Neural cell (in vitro differentiated cells): ENCODE results near the gene EVC. TPM values are rescaled to one million over a fixed set of nuclear protein-coding genes. Genes with fewer than 3 reads are reported as not detected.

Experiments
- H2AFZ ChIP-seq: fragments of 200-600, 300-800 bp; sonication (generic), shearing (Covaris generic); 2 replicates; pipeline ENCODE4 v1.6.0; 2014; ENCODE audit warnings: low read depth, mild to moderate bottlenecking, antibody characterized with exemption, low read length, moderate library complexity
- H3F3A ChIP-seq: fragments of 200-600 bp; shearing (Covaris generic); 2 replicates; pipeline ENCODE4 v1.6.1; 2016; ENCODE audit warnings: mild to moderate bottlenecking, moderate library complexity, mixed read lengths, antibody characterized with exemption, low read length; ENCODE audit not compliant: insufficient read depth, poor library complexity, severe bottlenecking
- H3K27ac ChIP-seq: fragments of 200-600, 300-800 bp; sonication (generic), shearing (Covaris generic); 2 replicates; pipeline ENCODE4 v1.5.1; 2014; ENCODE audit warnings: mild to moderate bottlenecking, low read length, moderate library complexity
- H3K27me3 ChIP-seq: fragments of 300-800, 200-600 bp; sonication (generic), shearing (Covaris generic); 2 replicates; pipeline ENCODE4 v1.6.0; 2014; ENCODE audit warnings: mild to moderate bottlenecking, low read depth, low read length, moderate library complexity; ENCODE audit not compliant: insufficient read depth
- H3K36me3 ChIP-seq: fragments of 300-800, 200-600 bp; sonication (generic), shearing (Covaris generic); 2 replicates; pipeline ENCODE4 v1.5.1; 2014; ENCODE audit warnings: mild to moderate bottlenecking, antibody characterized with exemption, low read length, moderate library complexity; ENCODE audit not compliant: insufficient read depth
- H3K4me2 ChIP-seq: fragments of 300-800, 200-600 bp; sonication (generic), shearing (Covaris generic); 2 replicates; pipeline ENCODE4 v1.6.0; 2014; ENCODE audit warnings: mild to moderate bottlenecking, low read length
- H3K4me3 ChIP-seq: fragments of 300-800, 200-600 bp; sonication (generic), shearing (Covaris generic); 2 replicates; pipeline ENCODE4 v1.5.1; 2014; ENCODE audit warnings: mild to moderate bottlenecking, low read length, moderate library complexity
- H3K79me2 ChIP-seq: fragments of 200-600 bp; shearing (Covaris generic); replicated peaks from 2 replicates; pipeline ENCODE4 v1.6.0; 2014; ENCODE audit warnings: mild to moderate bottlenecking, low read length, moderate library complexity; ENCODE audit not compliant: insufficient read depth
- H3K9ac ChIP-seq: fragments of 300-800, 200-600 bp; sonication (generic), shearing (Covaris generic); 2 replicates; pipeline ENCODE4 v1.6.1; 2016; ENCODE audit warnings: mild to moderate bottlenecking, low read length, mixed read lengths
- H3K9me2 ChIP-seq: fragments of 200-600 bp; shearing (Covaris generic); 2 replicates; pipeline ENCODE4 v1.6.1; 2016; ENCODE audit warnings: mild to moderate bottlenecking, low read length, mixed read lengths; ENCODE audit not compliant: insufficient read depth
- H3K9me3 ChIP-seq: fragments of 200-600, 300-800 bp; sonication (generic), shearing (Covaris generic); 2 replicates; pipeline ENCODE4 v1.6.1; 2016; ENCODE audit warnings: mild to moderate bottlenecking, mixed run types, low read length, moderate library complexity, mixed read lengths
- H4K20me1 ChIP-seq: fragments of 200-600 bp; shearing (Covaris generic); 2 replicates; pipeline ENCODE4 v1.6.1; 2016; ENCODE audit warnings: mild to moderate bottlenecking, mixed run types; ENCODE audit not compliant: insufficient read depth
- EP300 ChIP-seq: fragments of 450-650 bp; conservative IDR thresholded peaks from 2 replicates; pipeline ENCODE4 v1.6.1; 2014; ENCODE audit warnings: antibody characterized with exemption, mild to moderate bottlenecking, moderate library complexity; ENCODE audit not compliant: poor library complexity, severe bottlenecking
- EZH2 ChIP-seq: fragments of 200-600, 300-800 bp; shearing (Covaris generic), sonication (generic); IDR thresholded peaks from 2 replicates; pipeline ENCODE4 v1.6.1; 2014; ENCODE audit warnings: antibody characterized with exemption, low read length, borderline replicate concordance, mild to moderate bottlenecking; ENCODE audit not compliant: insufficient read depth, poor library complexity, severe bottlenecking
- MXI1 ChIP-seq: fragments of 450-650 bp; conservative IDR thresholded peaks from 2 replicates; pipeline ENCODE4 v1.6.1; 2014; ENCODE audit warnings: antibody characterized with exemption, mild to moderate bottlenecking; ENCODE audit not compliant: poor library complexity, severe bottlenecking
- POLR2AphosphoS5 ChIP-seq: IDR thresholded peaks from 2 replicates; pipeline ENCODE4 v1.6.1; 2012
- RAD21 ChIP-seq: fragments of 450-650 bp; conservative IDR thresholded peaks from 2 replicates; pipeline ENCODE4 v1.6.1; 2014; ENCODE audit warnings: antibody characterized with exemption, mild to moderate bottlenecking, moderate library complexity
- SMC3 ChIP-seq: fragments of 450-650 bp; conservative IDR thresholded peaks from 2 replicates; pipeline ENCODE4 v1.6.1; 2014; ENCODE audit warnings: antibody characterized with exemption, mild to moderate bottlenecking, moderate library complexity; ENCODE audit not compliant: poor library complexity
- TAF1 ChIP-seq: IDR thresholded peaks from 2 replicates; pipeline ENCODE4 v1.6.1; 2012; ENCODE audit warnings: low read depth
- polyA plus RNA-seq: library from polyadenylated mRNA; depleted of rRNA; stranded (reverse); fragments of >200 nt; gene quantifications from 2 replicates; pipeline ENCODE4 v1.2.3, GENCODE V29; 2014
- TF ChIP-seq, protein P1 (sequence below): fragments of 450-650 bp; IDR thresholded peaks from 2 replicates; pipeline ENCODE4 v1.5.1; 2014; ENCODE audit warnings: antibody characterized with exemption, mild to moderate bottlenecking, moderate library complexity; ENCODE audit not compliant: poor library complexity, severe bottlenecking
- TF ChIP-seq, protein P2 (sequence below): IDR thresholded peaks from 2 replicates; pipeline ENCODE4 v1.6.1; 2012; ENCODE audit warnings: borderline replicate concordance

The EVC gene
- polyA plus RNA-seq, 1 donor from 2014 or later: 0.48 TPM

DNA sequence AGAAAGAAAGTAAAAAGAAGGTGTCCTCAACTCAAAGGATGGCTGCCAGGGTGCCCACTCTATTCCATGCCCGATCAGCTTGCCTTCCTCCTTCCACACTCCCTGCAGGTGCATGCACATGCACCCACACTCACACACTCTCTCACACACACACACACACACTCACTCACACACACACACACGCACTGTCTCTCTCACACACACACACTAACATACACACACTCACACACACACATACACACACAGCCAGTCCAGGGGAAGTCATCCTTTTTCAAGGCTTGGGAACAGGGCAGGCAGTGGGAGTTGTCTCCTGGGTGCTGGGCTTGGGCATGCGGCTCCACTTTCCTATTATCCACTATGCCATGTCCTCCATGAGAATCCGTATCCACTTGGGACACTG lies 131.5 kb downstream of the EVC start:
- no peaks in the 10 kb centered on the region for H3F3A ChIP-seq
- H4K20me1 ChIP-seq: peaks cover 4% of the 10 kb centered on the region
- no peaks in the 10 kb centered on the region for H3K9me2 ChIP-seq
- H3K27ac ChIP-seq: no peak overlapping the region
- no peak overlapping the region for H3K4me3 ChIP-seq
- H3K36me3 ChIP-seq: peaks cover 13% of the 10 kb centered on the region
- H3K27me3 ChIP-seq: no peaks in the 10 kb centered on the region
- no peak overlapping the region for H3K9ac ChIP-seq
- H3K4me2 ChIP-seq: no peak overlapping the region
- H3K9me3 ChIP-seq: no peaks in the 10 kb centered on the region
- H3K79me2 ChIP-seq: no peaks in the 10 kb centered on the region
- TF ChIP-seq MXI1 (no peak), SMC3 (no peak), EP300 (no peak), EZH2 (no peak), RAD21 (no peak), POLR2AphosphoS5 (no peak), TAF1 (no peak)
- TF ChIP-seq, protein P1, sequence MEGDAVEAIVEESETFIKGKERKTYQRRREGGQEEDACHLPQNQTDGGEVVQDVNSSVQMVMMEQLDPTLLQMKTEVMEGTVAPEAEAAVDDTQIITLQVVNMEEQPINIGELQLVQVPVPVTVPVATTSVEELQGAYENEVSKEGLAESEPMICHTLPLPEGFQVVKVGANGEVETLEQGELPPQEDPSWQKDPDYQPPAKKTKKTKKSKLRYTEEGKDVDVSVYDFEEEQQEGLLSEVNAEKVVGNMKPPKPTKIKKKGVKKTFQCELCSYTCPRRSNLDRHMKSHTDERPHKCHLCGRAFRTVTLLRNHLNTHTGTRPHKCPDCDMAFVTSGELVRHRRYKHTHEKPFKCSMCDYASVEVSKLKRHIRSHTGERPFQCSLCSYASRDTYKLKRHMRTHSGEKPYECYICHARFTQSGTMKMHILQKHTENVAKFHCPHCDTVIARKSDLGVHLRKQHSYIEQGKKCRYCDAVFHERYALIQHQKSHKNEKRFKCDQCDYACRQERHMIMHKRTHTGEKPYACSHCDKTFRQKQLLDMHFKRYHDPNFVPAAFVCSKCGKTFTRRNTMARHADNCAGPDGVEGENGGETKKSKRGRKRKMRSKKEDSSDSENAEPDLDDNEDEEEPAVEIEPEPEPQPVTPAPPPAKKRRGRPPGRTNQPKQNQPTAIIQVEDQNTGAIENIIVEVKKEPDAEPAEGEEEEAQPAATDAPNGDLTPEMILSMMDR: no peak
- TF ChIP-seq, protein P2, sequence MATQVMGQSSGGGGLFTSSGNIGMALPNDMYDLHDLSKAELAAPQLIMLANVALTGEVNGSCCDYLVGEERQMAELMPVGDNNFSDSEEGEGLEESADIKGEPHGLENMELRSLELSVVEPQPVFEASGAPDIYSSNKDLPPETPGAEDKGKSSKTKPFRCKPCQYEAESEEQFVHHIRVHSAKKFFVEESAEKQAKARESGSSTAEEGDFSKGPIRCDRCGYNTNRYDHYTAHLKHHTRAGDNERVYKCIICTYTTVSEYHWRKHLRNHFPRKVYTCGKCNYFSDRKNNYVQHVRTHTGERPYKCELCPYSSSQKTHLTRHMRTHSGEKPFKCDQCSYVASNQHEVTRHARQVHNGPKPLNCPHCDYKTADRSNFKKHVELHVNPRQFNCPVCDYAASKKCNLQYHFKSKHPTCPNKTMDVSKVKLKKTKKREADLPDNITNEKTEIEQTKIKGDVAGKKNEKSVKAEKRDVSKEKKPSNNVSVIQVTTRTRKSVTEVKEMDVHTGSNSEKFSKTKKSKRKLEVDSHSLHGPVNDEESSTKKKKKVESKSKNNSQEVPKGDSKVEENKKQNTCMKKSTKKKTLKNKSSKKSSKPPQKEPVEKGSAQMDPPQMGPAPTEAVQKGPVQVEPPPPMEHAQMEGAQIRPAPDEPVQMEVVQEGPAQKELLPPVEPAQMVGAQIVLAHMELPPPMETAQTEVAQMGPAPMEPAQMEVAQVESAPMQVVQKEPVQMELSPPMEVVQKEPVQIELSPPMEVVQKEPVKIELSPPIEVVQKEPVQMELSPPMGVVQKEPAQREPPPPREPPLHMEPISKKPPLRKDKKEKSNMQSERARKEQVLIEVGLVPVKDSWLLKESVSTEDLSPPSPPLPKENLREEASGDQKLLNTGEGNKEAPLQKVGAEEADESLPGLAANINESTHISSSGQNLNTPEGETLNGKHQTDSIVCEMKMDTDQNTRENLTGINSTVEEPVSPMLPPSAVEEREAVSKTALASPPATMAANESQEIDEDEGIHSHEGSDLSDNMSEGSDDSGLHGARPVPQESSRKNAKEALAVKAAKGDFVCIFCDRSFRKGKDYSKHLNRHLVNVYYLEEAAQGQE: no peak
- no peak overlapping the region for H2AFZ ChIP-seq

GRCh38 chr4:5843573-5844530 lies 132.9 kb downstream of the EVC start:
- Histone ChIP-seq H3K9ac (no peak overlapping the region), H3K4me3 (no peak overlapping the region), H3K4me2 (no peak overlapping the region), H3K36me3 (peaks cover 18% of the 10 kb centered on the region), H3F3A (no peaks in the 10 kb centered on the region), H3K27ac (no peak overlapping the region), H2AFZ (no peak overlapping the region), H3K9me2 (no peaks in the 10 kb centered on the region), H4K20me1 (peaks cover 4% of the 10 kb centered on the region), H3K79me2 (peaks cover 1% of the 10 kb centered on the region), H3K27me3 (no peaks in the 10 kb centered on the region), H3K9me3 (no peaks in the 10 kb centered on the region)
- TF ChIP-seq, protein P2: no peak
- no peak for TF ChIP-seq EZH2
- no peak for TF ChIP-seq TAF1
